ENCODE results near the gene SLC1A6. TPM values are rescaled to one million over a fixed set of nuclear protein-coding genes. Genes with fewer than 3 reads are reported as not detected.

SLC1A6 gene
- polyA plus RNA-seq, 1 experiment: not detected

- POLR2A ChIA-PET: no interaction called here
- Histone ChIP-seq H3K4me3 (ENCODE audit: low read depth, low read length) (no peak overlapping the region), H3K36me3 (ENCODE audit: control insufficient read depth, insufficient read depth, low read length) (no peaks in the 10 kb centered on the region), H3K27me3 (ENCODE audit: control insufficient read depth, insufficient read depth, low read length) (no peaks in the 10 kb centered on the region)
- TF ChIP-seq CTCF (IDR thresholded peaks at IDR 0.05; ENCODE audit: insufficient read depth, low read depth, low read length): no peak
- CTCF ChIA-PET: no interaction called here
- no peak for DNase-seq (ENCODE audit: low read depth)
Measured at GRCh38 chr19:14972676-14973075, 7.0 kb downstream of the SLC1A6 start.

GRCh38 chr19:14971474-14971873, 8.2 kb downstream of the SLC1A6 start:
- CTCF ChIA-PET: interaction anchor here (1.4 kb wide), 1 partner anchor 8 kb away, joined by 3 read pairs; the partner anchor contains the start of gene SLC1A6
- no peak for DNase-seq (ENCODE audit: low read depth)
- no peak for TF ChIP-seq CTCF (IDR thresholded peaks at IDR 0.05; ENCODE audit: insufficient read depth, low read depth, low read length)
- no peaks in the 10 kb centered on the region for H3K27me3 ChIP-seq (ENCODE audit: control insufficient read depth, insufficient read depth, low read length)
- POLR2A ChIA-PET: no interaction called here
- no peak overlapping the region for H3K4me3 ChIP-seq (ENCODE audit: low read depth, low read length)
- no peaks in the 10 kb centered on the region for H3K36me3 ChIP-seq (ENCODE audit: control insufficient read depth, insufficient read depth, low read length)

GRCh38 chr19:14968247-14968646, 11.4 kb downstream of the SLC1A6 start:
- CTCF ChIA-PET: no interaction called here

GRCh38 chr19:14961956-14962685, 17.5 kb downstream of the SLC1A6 start:
- ChIA-PET CTCF (no interaction called here), POLR2A (no interaction called here)
- no peak for TF ChIP-seq CTCF (IDR thresholded peaks at IDR 0.05; ENCODE audit: insufficient read depth, low read depth, low read length)
- H3K4me3 ChIP-seq (ENCODE audit: low read depth, low read length): no peak overlapping the region
- no peaks in the 10 kb centered on the region for H3K36me3 ChIP-seq (ENCODE audit: control insufficient read depth, insufficient read depth, low read length)
- DNase-seq (ENCODE audit: low read depth): no peak
- H3K27me3 ChIP-seq (ENCODE audit: control insufficient read depth, insufficient read depth, low read length): no peaks in the 10 kb centered on the region

More at GRCh38 chr19:14968247-14968646, 11.4 kb downstream of the SLC1A6 start:
- no peak overlapping the region for H3K4me3 ChIP-seq (ENCODE audit: low read depth, low read length)
- no peak for TF ChIP-seq CTCF (IDR thresholded peaks at IDR 0.05; ENCODE audit: insufficient read depth, low read depth, low read length)
- no peaks in the 10 kb centered on the region for H3K36me3 ChIP-seq (ENCODE audit: control insufficient read depth, insufficient read depth, low read length)
- no peaks in the 10 kb centered on the region for H3K27me3 ChIP-seq (ENCODE audit: control insufficient read depth, insufficient read depth, low read length)
- POLR2A ChIA-PET: no interaction called here
- no peak for DNase-seq (ENCODE audit: low read depth)

GRCh38 chr19:14959263-14959662, 20.4 kb downstream of the SLC1A6 start:
- CTCF ChIA-PET: no interaction called here
- Histone ChIP-seq H3K4me3 (ENCODE audit: low read depth, low read length) (no peak overlapping the region), H3K27me3 (ENCODE audit: control insufficient read depth, insufficient read depth, low read length) (no peaks in the 10 kb centered on the region), H3K36me3 (ENCODE audit: control insufficient read depth, insufficient read depth, low read length) (no peaks in the 10 kb centered on the region)
- TF ChIP-seq CTCF (IDR thresholded peaks at IDR 0.05; ENCODE audit: insufficient read depth, low read depth, low read length): no peak
- POLR2A ChIA-PET: no interaction called here
- no peak for DNase-seq (ENCODE audit: low read depth)

All from BJ (cell line).